PC-9 (cell line): ENCODE results near the gene SEC14L1. TPM values are rescaled to one million over a fixed set of nuclear protein-coding genes. Genes with fewer than 3 reads are reported as not detected.

Source experiments
- BruUV-seq: library from RNA; stranded (reverse); fragments of 400-500 nt; replicated peaks from 2 replicates; lab custom pipeline; 2021; lab: Mats Ljungman, UMichigan
- CTCF ChIA-PET: fragments of 300-600 bp; sonication (Branson Sonifier 250); formaldehyde crosslinking; loops from one replicate; lab custom pipeline; 2022; ENCODE audit warnings: antibody characterized with exemption; lab: Charles Lee
- POLR2A ChIA-PET: fragments of 300-600 bp; sonication (Branson Sonifier 250); formaldehyde crosslinking; loops from one replicate; lab custom pipeline; 2022; ENCODE audit warnings: antibody characterized with exemption; ENCODE audit not compliant: unreplicated experiment; lab: Charles Lee
- DNase-seq, 2 experiments: peaks; one replicate each; pipeline versions ENCODE4 v3.0.0 to v3.0.0-alpha.2; 2015 to 2022; ENCODE audit warnings: mixed read lengths in 1 of 2
- H2AFZ ChIP-seq: fragments of 200-600 bp; sonication (generic); 2 replicates; pipeline ENCODE4 v1.8.1; 2017; ENCODE audit warnings: antibody characterized with exemption
- H3F3A ChIP-seq: fragments of 200-600 bp; sonication (generic); 2 replicates; pipeline ENCODE4 v1.8.1; 2017; ENCODE audit warnings: antibody characterized with exemption, mild to moderate bottlenecking, low read depth; ENCODE audit not compliant: insufficient read depth
- H3K27ac ChIP-seq: fragments of 200-600 bp; sonication (generic); 2 replicates; pipeline ENCODE4 v1.6.1; 2016; ENCODE audit warnings: mixed run types
- H3K27me3 ChIP-seq: fragments of 200-600 bp; sonication (generic); 2 replicates; pipeline ENCODE4 v1.6.1; 2016; ENCODE audit warnings: low read depth, mixed run types; ENCODE audit not compliant: insufficient read depth
- H3K36me3 ChIP-seq: fragments of 200-600 bp; sonication (generic); 2 replicates; pipeline ENCODE4 v1.6.1; 2016; ENCODE audit warnings: low read depth, mixed run types
- H3K4me1 ChIP-seq: fragments of 200-600 bp; sonication (generic); replicated peaks from 2 replicates; pipeline ENCODE4 v1.6.1; 2016; ENCODE audit warnings: mixed run types; ENCODE audit not compliant: insufficient read depth
- H3K4me2 ChIP-seq: fragments of 200-600 bp; sonication (generic); 2 replicates; pipeline ENCODE4 v1.6.1; 2017; ENCODE audit warnings: mixed run types
- H3K4me3 ChIP-seq: fragments of 200-600 bp; sonication (generic); 2 replicates; pipeline ENCODE4 v1.6.1; 2016; ENCODE audit warnings: mixed run types
- H3K79me2 ChIP-seq: fragments of 200-600 bp; sonication (generic); 2 replicates; pipeline ENCODE4 v1.6.1; 2017; ENCODE audit warnings: low read depth, mixed run types
- H3K9me2 ChIP-seq: fragments of 200-600 bp; sonication (generic); 2 replicates; pipeline ENCODE4 v1.8.1; 2017; ENCODE audit warnings: mild to moderate bottlenecking; ENCODE audit not compliant: insufficient read depth
- H3K9me3 ChIP-seq: fragments of 200-600 bp; sonication (generic); 2 replicates; pipeline ENCODE4 v1.8.1; 2016; ENCODE audit warnings: low read depth; ENCODE audit not compliant: insufficient read depth
- H4K20me1 ChIP-seq: fragments of 200-600 bp; sonication (generic); 2 replicates; pipeline ENCODE4 v1.8.1; 2017; ENCODE audit not compliant: insufficient read depth
- CTCF ChIP-seq: fragments of 200-600 bp; sonication (generic); conservative IDR thresholded peaks from 2 replicates; pipeline ENCODE4 v1.6.1; 2017; ENCODE audit warnings: mixed run types, antibody characterized with exemption, mild to moderate bottlenecking, moderate library complexity
- EZH2 ChIP-seq: fragments of 200-600 bp; sonication (generic); IDR thresholded peaks from 2 replicates; pipeline ENCODE4 v1.8.0; 2017; ENCODE audit warnings: antibody characterized with exemption, low read depth
- intact Hi-C: fragments of 100-400 bp; cut with micrococcal nuclease; formaldehyde crosslinking; loops from one replicate; pipeline ENCODE4 v1.10.0; 2022; ENCODE audit not compliant: unreplicated experiment
- total RNA-seq: library from RNA; stranded (reverse); gene quantifications from 2 replicates; pipeline ENCODE4 v1.2.3, GENCODE V29; 2021

The SEC14L1 gene
- total RNA-seq, 1 experiment from 2014 or later = 83.1 TPM

DNA sequence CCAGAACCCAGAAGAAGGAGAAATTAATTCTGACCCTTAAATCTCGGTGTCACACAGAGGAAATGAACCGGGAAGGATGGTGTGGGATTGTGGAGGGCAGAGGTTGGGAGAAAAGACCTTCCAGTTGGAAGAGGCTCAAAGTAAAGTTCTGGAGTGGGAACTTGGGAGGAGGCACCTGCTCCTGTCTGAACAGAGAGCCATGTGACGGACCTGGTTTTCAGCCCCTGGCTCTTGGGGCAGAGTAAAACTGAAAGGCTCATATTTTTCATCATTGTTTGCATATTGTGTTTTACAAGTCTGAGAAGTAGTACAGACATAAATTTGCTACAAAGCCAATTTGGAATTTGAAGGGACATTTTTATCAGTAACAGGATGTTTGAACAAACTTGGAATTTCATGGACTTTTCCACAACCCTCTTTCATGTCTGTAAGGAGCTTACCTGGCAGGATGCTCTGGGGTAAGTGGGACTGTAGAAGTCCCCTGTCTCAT lies 24.4 kb upstream of the SEC14L1 start:
- H3K9me2 ChIP-seq = no peaks in the 10 kb centered on the region
- intact Hi-C loops = no loop called here
- H3K4me2 ChIP-seq = no peak overlapping the region
- BruUV-seq = no TSS peak
- CTCF ChIA-PET = no interaction called here
- H3K79me2 ChIP-seq = no peaks in the 10 kb centered on the region
- peaks cover 4% of the 10 kb centered on the region; the same call in 1 of the 2 replicates for H3K4me1 ChIP-seq
- no peaks in the 10 kb centered on the region for H3K36me3 ChIP-seq
- H3F3A ChIP-seq = peaks cover 1% of the 10 kb centered on the region; the same call in 1 of the 2 replicates
- H2AFZ ChIP-seq = no peak overlapping the region
- H3K9me3 ChIP-seq = no peaks in the 10 kb centered on the region
- no peaks in the 10 kb centered on the region for H3K27me3 ChIP-seq
- TF ChIP-seq CTCF = no peak
- TF ChIP-seq EZH2 = no peak
- no peak for DNase-seq
- no peak overlapping the region for H3K27ac ChIP-seq
- no peak overlapping the region for H3K4me3 ChIP-seq
- no peaks in the 10 kb centered on the region for H4K20me1 ChIP-seq
- POLR2A ChIA-PET = no interaction called here

DNA sequence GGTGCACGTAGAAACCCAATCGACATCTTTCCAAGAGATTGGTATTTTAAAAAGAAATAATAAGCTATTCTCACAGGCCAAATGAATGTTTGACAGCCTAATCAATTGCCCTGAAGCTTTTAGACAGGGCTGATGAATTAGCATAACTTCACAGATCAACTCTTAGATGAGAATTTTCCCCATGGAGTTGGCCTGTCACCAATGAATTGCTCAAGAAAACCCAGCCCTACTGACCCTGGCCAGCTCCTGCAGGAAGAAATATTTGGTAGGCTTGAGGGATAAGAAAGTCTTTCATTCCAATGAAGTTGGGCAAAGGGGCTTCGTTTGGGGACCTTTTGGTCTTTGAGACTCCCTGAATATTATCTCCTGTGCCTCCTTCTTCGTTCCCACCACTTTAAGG lies 23.4 kb upstream of the SEC14L1 start:
- no TSS peak for BruUV-seq
- H3K27ac ChIP-seq = no peak overlapping the region
- peaks cover 14% of the 10 kb centered on the region for H3K4me1 ChIP-seq
- ChIA-PET POLR2A (no interaction called here), CTCF (interaction anchor here (0.5 to 0.6 kb wide), 2 partner anchors 9 to 251 kb away, joined by 3 read pairs; no protein-coding TSS in a partner anchor)
- no peak overlapping the region for H3K4me3 ChIP-seq
- no peak for DNase-seq
- H3K9me3 ChIP-seq = no peaks in the 10 kb centered on the region
- TF ChIP-seq EZH2 (no peak), CTCF (no peak)
- H4K20me1 ChIP-seq = no peaks in the 10 kb centered on the region
- no peaks in the 10 kb centered on the region for H3K79me2 ChIP-seq
- intact Hi-C loops = no loop called here
- H3F3A ChIP-seq = peaks cover 11% of the 10 kb centered on the region; the same call in 1 of the 2 replicates
- H2AFZ ChIP-seq = no peak overlapping the region
- H3K9me2 ChIP-seq = no peaks in the 10 kb centered on the region
- H3K27me3 ChIP-seq = no peaks in the 10 kb centered on the region
- H3K36me3 ChIP-seq = no peaks in the 10 kb centered on the region
- H3K4me2 ChIP-seq = no peak overlapping the region

- Histone ChIP-seq H3K9me2 (no peaks in the 10 kb centered on the region), H3K4me2 (no peak overlapping the region), H3K9me3 (no peaks in the 10 kb centered on the region), H3F3A (peaks cover 14% of the 10 kb centered on the region; the same call in 1 of the 2 replicates), H3K79me2 (no peaks in the 10 kb centered on the region), H2AFZ (no peak overlapping the region), H3K27me3 (no peaks in the 10 kb centered on the region), H4K20me1 (no peaks in the 10 kb centered on the region), H3K36me3 (no peaks in the 10 kb centered on the region), H3K4me3 (no peak overlapping the region), H3K4me1 (peaks cover 18% of the 10 kb centered on the region), H3K27ac (no peak overlapping the region)
- CTCF ChIA-PET = no interaction called here
- POLR2A ChIA-PET = no interaction called here
- DNase-seq = no peak
- no TSS peak for BruUV-seq
- no peak for TF ChIP-seq CTCF
- no peak for TF ChIP-seq EZH2
- intact Hi-C loops = no loop called here
These were observed 22.4 kb upstream of the SEC14L1 start for GRCh38 chr17:77118251-77118928.
